NCI-H2227 (cell line): ENCODE data around the gene ARHGAP24.
"Not testable (repeated sequence)": the region's sequence is repeated elsewhere in the genome, so short reads cannot be mapped to it uniquely, and the experiment has no call there.

Source experiments
- DNase-seq: peaks from one replicate; lab custom pipeline; 2025; ENCODE audit not compliant: unreplicated experiment; lab: John Stamatoyannopoulos, UW

ARHGAP24 gene

GRCh38 chr4:85806334-85806733, 331.4 kb downstream of the ARHGAP24 start:
- DNase-seq: no peak

DNA sequence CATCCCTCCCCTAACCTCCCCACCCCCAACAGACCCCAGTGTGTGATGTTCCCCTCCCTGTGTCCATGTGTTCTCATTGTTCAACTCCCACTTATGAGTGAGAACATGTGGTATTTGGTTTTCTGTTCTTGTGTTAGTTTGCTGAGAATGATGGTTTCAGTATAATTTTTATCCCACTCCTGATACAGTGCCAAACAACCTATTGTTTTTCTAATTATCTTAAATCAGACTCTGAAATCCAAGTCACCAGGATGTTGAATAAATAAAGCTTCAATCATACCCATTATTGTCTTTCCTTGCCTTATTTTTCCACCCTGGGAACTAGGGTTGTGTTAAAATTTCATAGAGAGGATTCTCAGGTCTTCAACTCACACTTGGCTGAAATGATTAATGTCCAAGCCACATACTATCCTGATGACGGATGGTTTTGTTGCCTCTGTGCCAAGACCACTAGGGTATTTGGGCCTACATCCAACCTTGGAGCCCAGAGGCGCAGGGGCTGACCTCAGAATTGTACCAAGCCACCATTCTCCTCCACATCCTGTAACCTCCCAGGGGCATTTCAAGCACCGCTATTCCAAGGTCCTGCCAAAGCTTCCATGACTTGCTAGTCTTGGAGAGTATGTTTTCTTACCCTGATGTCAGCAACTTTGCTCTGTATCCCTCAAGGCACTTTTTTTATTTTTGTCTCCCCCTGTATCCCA, 332.4 kb downstream of the ARHGAP24 start:
- no peak for DNase-seq

GRCh38 chr4:85808104-85808503, 333.2 kb downstream of the ARHGAP24 start:
- no peak for DNase-seq

- no peak for DNase-seq
Measured at GRCh38 chr4:85808864-85809263, 333.9 kb downstream of the ARHGAP24 start.

- peak; percentile 13 for DNase-seq
Measured at GRCh38 chr4:85812776-85813175, 337.8 kb downstream of the ARHGAP24 start.

- no peak for DNase-seq
Measured at GRCh38 chr4:85815796-85816459, 341.0 kb downstream of the ARHGAP24 start.

DNA sequence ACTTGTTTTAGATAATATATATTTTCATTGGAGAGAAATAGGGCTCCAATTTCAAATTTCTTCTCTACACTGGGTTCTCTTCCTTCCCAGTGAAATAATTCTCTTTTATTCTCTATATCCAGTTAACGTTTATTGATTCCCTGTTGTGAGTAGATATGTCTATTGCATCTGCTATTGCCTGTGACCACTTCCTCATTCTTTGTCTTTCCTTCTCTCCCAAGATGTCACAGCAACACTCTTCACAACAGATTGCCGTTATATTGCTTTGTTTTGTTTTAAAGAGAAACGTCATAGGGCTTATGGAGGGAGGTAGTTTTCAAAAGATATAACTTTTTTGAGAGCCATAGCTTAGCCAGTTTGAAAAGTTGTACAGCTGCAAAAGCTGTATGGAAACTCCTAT, 343.8 kb downstream of the ARHGAP24 start:
- DNase-seq: no peak

GRCh38 chr4:85820101-85820500, 345.2 kb downstream of the ARHGAP24 start:
- DNase-seq: not testable (repeated sequence)

GRCh38 chr4:85821688-85822455, 346.9 kb downstream of the ARHGAP24 start:
- no peak for DNase-seq

DNA sequence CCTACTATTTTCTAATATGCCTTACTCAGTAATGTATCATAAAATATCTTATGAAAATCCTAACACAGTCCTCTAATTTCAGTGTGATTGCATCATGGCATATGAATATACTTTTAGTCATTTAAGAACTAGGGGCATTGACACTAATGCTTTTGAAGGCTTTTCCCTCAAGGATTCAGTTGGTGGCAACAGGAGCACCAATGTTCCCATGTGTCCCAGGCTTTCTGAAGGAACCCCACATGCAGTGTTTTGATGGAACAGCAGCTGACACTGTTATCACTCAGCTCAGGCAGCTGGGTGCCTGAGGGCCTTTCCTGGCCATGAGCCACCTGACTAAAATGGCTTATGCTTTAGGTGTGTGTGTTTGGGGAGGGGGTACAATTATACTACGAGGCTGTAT, 348.3 kb downstream of the ARHGAP24 start:
- no peak for DNase-seq

DNA sequence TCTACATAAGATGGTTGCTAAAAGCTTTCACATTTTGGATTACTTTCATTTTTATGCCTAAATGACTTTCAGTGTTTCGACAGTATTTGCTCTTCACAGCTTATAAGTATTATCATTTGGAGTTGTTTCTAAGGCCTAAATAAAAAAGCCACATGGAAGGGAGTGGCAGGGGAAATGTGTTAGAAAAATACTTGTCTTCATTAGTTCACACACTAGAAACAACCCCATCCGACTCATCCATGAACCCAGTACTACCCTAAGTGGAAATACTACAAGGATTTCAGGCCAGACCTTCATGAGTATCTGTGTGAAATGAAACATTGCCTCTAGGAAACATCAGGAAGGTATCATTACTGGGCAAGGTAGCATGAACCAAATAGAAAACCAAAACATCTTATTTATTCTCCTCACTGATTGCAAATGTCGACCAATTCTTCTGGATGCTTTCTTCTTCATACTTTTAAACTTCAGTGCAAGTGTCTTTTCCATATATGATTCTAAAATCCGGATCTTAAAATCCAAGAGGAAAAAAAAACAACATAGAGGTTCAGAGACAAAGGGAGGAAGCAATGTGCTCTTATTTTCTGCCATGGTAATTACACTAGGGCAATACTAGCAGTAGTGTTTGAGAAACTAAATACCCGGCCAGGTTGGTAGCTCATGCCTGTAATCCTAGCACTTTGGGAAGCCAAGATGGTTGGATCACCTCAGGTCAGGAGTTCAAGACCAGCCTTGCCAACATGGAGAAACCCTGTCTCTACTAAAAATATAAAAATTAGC, 349.4 kb downstream of the ARHGAP24 start:
- DNase-seq: no peak

DNA sequence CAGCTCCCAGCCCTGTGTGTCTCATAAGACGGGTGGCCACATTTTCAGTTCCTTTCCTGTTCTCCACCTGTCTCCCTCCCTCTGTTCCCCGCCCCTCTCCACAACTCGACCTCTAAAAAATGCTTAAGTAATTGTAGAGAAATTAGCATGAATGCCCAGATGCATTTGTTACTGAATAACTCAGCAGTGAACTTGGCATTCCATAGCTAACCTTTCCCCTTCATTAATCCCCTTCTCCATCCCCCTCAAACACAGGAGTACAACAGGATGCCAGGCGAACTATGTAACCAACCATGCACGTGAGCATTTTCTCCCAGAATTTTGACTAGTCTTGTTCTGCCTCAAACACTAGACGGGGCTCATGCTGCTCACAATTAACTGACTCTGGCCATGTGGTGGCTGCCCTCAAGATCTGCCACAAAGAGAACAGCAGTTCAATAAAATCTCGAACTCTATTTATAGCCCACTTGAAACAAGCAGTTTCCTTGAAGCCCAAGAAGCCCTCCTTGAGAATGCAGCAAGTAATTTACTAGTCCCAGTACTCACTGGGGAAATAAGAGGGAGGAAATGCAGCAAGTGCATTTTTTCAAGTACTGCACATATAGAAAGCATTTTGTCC, 351.2 kb downstream of the ARHGAP24 start:
- DNase-seq: peak; percentile 71

DNA sequence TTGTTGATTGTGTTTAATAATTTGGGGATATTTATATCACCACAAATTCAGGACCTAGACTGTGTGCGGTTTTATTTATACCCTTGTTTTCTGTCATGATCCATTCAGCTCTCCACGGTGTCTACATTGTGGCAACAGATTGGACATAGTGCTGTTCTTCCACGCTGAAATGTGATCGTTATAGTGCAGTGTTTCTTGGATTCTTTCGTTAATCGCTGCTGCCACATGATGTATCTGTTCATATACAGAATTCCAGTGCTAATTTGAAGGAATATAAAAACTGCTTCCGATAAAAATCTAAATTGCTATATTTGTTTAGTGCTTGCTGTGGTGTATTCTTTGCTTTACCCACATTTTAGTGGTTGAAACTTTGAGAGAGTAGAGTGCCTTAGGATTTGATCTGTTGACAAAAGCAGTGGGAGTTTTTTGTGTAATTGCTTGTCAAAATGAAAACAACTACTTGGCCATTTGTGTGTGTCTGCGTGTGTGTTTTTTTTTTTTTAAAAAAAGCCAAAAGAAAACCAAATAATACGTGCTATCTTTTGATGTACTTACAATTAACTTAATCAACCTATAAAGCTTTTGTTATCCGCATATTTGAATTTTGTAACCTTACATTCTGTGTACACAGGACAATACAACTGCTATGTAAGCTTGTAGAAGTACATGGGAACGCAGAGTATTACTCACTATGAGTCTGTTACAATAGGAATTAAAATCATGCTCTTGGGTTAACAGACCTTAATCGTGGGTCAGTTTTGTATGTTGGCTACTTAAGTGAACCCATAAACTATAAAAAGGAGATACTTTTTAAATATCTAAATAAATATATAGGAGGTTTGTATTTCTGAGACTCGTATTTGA, 353.3 kb downstream of the ARHGAP24 start:
- no peak for DNase-seq

GRCh38 chr4:85829276-85830051, 354.5 kb downstream of the ARHGAP24 start:
- DNase-seq: no peak

GRCh38 chr4:85831647-85832046, 356.7 kb downstream of the ARHGAP24 start:
- DNase-seq: no peak

DNA sequence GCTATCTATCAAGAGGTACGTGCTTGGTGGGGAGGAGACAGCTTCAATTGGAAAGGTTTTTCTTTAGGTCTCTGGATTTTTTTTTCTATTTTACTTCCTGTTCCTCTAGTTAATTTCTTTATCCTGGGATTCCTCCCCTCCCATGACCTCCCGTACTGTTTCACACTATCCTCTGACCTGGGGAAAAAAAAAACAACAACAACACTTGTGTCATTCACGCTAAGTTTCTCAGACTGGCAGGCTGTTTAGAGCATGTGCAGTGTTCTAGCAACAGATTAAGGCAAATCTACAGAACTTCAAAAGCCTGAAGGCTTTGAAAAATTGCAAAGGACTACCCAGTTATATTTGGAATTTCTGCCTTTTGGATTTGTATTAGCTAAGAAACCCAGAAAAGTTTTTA, 358.4 kb downstream of the ARHGAP24 start:
- DNase-seq: no peak

GRCh38 chr4:85834934-85835333, 360.0 kb downstream of the ARHGAP24 start:
- DNase-seq: no peak

- DNase-seq: no peak
Measured at GRCh38 chr4:85836588-85837438, 361.9 kb downstream of the ARHGAP24 start.
